Memory B cell (primary cell): ENCODE results near the gene MAML3.
A peak's percentile ranks its signal among the peaks of the same experiment; 100 is the strongest.

ENCODE experiments used
- ATAC-seq: fragments of 150-1000 bp; cut with Tn5 transposase; 2 replicates; pipeline ENCODE4 v1.10.0; 2021; ENCODE audit warnings: low read depth, mild to moderate bottlenecking, moderate library complexity
- DNase-seq, 2 donors: peaks; one replicate each; pipeline ENCODE4 v3.0.0; 2022; ENCODE audit warnings: low spot score in 2 of 2
- H3K27ac Mint-ChIP-seq: one replicate; pipeline ENCODE4 v1.8.0; 2022; ENCODE audit warnings: mild to moderate bottlenecking, moderate library complexity, mixed read lengths
- H3K27me3 Mint-ChIP-seq: one replicate; pipeline ENCODE4 v1.8.0; 2022; ENCODE audit warnings: mixed read lengths
- H3K36me3 Mint-ChIP-seq: one replicate; pipeline ENCODE4 v1.8.0; 2022; ENCODE audit warnings: mild to moderate bottlenecking, mixed read lengths
- H3K4me1 Mint-ChIP-seq: one replicate; pipeline ENCODE4 v1.8.0; 2022; ENCODE audit warnings: mixed read lengths
- H3K4me3 Mint-ChIP-seq: one replicate; pipeline ENCODE4 v1.8.0; 2022; ENCODE audit warnings: mild to moderate bottlenecking, moderate library complexity, mixed read lengths
- H3K9me3 Mint-ChIP-seq: one replicate; pipeline ENCODE4 v1.8.0; 2022; ENCODE audit warnings: mixed read lengths

The MAML3 gene

DNA sequence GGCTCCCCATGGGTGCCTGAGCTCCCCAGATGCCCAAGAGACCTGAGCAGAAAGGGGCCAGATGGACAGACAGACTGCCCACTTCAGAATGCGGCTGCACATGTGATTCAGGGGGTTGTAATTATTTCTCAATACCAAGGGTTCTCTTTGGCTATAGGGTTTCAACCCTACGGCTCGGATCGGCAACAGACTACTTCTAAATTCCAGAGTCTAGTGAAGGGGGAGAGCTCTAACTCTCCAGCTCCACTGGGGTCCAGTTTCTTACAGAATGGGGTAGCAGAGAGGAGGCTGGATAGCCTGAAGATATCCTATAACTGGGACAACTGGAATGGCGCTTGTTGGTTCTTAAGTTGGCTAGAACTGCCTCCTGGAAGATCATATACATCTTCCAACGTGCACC is 352.1 kb downstream of the MAML3 start:
- ATAC-seq (no peak), DNase-seq (no peak)
- no peaks in the 10 kb centered on the region for H3K36me3 Mint-ChIP-seq
- no peak overlapping the region for H3K4me3 Mint-ChIP-seq
- H3K4me1 Mint-ChIP-seq, result no peaks in the 10 kb centered on the region
- H3K27ac Mint-ChIP-seq, result no peak overlapping the region
- no peaks in the 10 kb centered on the region for H3K9me3 Mint-ChIP-seq
- peaks cover 9% of the 10 kb centered on the region for H3K27me3 Mint-ChIP-seq

DNA sequence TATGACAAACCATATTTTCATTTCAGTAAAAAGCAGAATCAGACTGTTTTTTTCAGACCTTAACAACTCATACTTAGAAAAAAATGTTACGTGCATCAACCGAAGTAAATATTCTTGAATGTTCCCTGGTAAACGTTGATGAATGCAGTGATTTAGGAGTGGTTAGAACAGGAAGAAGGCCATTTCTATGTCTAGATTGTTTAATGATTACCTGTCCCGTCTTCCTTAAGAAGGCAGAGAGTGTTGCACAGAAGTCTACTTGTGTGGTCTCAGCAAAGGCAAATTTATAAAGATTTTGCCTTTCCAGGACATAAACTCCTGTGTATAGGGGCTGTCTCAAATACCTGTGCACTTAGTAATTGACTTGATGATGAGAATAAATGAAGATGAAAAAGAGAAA is 353.9 kb downstream of the MAML3 start:
- no peak for ATAC-seq
- no peak for DNase-seq
- Mint-ChIP-seq H3K36me3 (no peaks in the 10 kb centered on the region), H3K27ac (no peak overlapping the region), H3K4me1 (no peaks in the 10 kb centered on the region), H3K9me3 (no peaks in the 10 kb centered on the region), H3K4me3 (no peak overlapping the region), H3K27me3 (peaks cover 9% of the 10 kb centered on the region)

DNA sequence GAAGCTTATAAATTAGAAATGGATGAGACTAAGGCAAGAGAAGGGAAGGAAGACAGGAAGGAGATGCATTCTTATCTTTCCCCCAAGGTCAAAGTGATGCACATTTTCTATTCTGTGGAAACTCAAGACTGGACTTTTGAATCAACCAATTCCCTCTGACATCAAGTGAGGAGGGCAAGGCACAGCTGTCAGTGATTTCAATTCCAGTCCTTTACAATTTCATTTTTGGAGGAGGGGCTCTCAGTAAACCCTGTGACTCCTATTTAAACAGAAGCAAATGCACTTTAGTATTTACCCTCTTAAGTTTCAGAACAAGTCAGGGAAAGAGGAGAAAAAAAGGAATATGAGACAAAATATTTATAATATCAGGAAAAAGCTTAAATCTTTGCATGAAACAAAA is 354.4 kb downstream of the MAML3 start:
- Mint-ChIP-seq H3K4me3 (no peak overlapping the region), H3K9me3 (no peaks in the 10 kb centered on the region), H3K27ac (peak overlapping the region; percentile 16), H3K27me3 (peaks cover 10% of the 10 kb centered on the region), H3K36me3 (no peaks in the 10 kb centered on the region), H3K4me1 (no peaks in the 10 kb centered on the region)
- DNase-seq, result no peak
- no peak for ATAC-seq

DNA sequence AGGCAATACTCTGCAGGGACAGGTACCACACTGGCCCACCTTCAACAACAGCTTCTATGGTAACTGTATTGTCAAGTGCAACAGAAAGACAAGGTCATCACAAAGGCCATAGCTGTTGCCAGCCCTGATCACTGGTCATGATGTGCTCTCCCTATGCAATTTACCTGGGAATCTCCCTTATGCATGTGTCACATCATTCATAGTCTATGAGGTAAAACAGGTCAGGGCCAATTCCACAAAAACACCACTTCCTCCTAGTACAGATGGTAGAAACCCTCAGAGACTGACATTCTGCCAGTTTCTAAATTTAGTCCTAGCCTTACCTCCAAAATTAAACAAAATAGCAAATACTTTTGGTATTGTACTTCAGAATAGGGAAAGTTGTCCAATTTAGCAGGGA is 355.5 kb downstream of the MAML3 start:
- H3K4me1 Mint-ChIP-seq, result no peaks in the 10 kb centered on the region

DNA sequence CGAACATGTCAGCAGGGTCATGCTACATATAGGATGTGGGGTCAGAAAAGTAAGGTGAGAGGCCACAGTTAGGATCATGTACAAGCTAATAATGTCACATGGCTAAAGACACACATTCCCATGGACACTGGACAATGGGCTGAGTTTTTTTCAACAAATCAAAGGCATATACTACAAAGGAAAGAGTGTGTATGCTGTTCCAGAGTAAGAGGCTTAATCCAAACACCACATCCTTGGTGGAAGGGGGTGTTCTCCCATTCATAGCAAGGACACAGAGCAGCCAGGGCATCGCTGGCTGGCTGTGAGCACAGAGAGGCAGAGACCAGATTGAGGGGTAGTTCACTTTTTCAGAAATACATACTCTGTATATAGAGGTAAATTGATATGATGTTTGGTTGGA is 356.7 kb downstream of the MAML3 start:
- Mint-ChIP-seq H3K9me3 (no peaks in the 10 kb centered on the region), H3K27me3 (peaks cover 15% of the 10 kb centered on the region), H3K27ac (no peak overlapping the region), H3K36me3 (no peaks in the 10 kb centered on the region), H3K4me3 (no peak overlapping the region), H3K4me1 (no peaks in the 10 kb centered on the region)
- no peak for DNase-seq
- no peak for ATAC-seq

More for the DNA sequence above, 355.5 kb downstream of the MAML3 start:
- H3K9me3 Mint-ChIP-seq, result no peaks in the 10 kb centered on the region
- DNase-seq (no peak), ATAC-seq (peak; percentile 50)
- no peak overlapping the region for H3K27ac Mint-ChIP-seq
- H3K27me3 Mint-ChIP-seq, result peaks cover 13% of the 10 kb centered on the region
- no peak overlapping the region for H3K4me3 Mint-ChIP-seq
- no peaks in the 10 kb centered on the region for H3K36me3 Mint-ChIP-seq

DNA sequence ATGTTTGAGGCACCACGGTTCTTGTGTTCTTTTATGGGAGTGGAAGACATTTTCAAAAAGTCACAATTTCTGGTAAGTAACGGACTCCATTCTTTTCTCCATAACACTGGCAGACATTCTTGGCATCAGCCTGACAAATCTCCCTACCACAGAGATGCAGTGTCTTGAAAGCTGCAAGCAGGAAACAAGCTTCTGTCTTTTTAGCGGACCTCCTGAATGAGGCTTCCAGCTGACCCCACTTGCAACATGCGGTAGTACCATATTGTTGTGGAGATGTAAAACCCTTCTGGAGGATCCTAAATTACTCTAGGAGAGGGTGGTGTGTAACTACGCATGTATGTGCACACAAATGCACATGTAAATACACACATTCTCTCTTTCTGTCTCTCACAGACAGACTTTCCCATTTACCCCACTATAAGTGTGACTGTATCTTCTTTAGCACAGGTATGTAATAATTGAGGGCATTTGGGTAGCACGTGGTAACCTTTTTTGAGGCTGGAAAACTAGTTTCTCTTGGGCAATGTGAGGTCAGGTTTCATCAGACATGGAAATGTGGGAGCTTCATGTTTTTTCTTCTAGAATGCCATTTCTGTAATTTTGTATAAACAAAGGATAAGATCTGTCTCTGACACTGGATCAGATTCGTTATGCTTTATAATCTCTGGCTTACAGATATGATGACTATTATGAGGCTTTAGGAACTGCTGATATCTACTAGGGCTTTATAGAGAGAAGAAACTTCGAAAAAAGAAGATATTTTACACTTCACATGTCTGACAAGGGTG is 358.3 kb downstream of the MAML3 start:
- ATAC-seq (no peak), DNase-seq (no peak)
- H3K9me3 Mint-ChIP-seq, result no peaks in the 10 kb centered on the region
- H3K36me3 Mint-ChIP-seq, result no peaks in the 10 kb centered on the region
- no peak overlapping the region for H3K27ac Mint-ChIP-seq
- H3K27me3 Mint-ChIP-seq, result peaks cover 10% of the 10 kb centered on the region
- no peak overlapping the region for H3K4me3 Mint-ChIP-seq
- no peaks in the 10 kb centered on the region for H3K4me1 Mint-ChIP-seq

DNA sequence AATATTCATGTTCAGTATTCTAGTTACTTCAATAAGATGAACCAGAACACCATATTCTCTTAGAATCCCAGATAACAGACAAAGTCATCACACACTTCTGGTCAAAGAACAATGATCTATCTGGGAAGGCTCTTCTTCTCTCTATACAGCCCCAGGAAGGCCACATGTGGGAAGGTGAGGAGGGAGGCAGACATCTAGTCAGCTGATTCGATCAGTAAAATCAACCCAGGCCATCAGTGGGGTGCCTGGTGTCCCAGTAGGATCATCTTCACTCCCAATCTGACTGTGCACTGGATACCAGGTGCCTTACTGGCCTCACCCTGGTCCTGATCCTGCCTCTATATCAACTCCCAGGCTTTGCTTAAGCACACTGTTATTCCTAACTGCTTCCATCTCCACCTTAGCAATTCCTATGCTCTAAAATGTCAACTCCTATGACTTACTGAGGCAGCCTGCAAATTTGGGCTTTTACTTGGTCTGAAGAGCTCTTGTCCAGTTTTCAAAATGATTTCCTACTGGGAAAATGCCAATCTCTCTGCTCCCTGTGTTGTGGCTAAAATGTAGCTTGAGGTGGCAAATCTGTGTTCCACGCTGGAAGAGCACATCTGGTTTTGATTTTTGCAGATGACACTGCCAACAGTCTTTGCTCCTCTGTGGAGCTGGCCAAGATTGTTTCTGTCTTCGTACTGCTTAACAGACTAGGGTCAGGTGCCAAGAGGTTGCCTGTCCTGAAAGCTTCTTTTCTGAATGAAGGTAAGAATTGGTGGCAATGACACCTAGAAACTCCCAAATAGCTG is 359.6 kb downstream of the MAML3 start:
- Mint-ChIP-seq H3K4me1 (no peaks in the 10 kb centered on the region), H3K9me3 (no peaks in the 10 kb centered on the region), H3K27ac (no peak overlapping the region), H3K36me3 (no peaks in the 10 kb centered on the region), H3K4me3 (no peak overlapping the region), H3K27me3 (peaks cover 11% of the 10 kb centered on the region)
- no peak for DNase-seq
- no peak for ATAC-seq

DNA sequence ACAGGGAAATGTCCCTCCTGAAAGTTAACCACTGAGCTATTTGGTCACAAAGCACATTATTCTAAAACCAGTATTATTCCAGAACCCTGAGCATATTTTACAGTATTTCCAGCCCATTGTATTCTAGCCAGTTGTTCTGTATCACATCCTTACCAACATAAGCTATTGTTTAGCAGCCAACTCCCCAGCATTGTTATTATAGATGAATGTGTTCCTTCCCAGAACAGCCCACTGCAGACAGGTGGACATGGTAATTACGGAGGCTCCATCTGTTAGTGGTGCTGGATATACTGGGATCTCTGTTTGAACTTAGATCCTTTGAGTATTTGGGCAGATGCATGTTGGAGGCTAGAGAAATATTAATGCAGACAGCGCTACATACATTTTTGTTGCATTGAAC is 362.3 kb downstream of the MAML3 start:
- H3K4me3 Mint-ChIP-seq, result no peak overlapping the region

DNA sequence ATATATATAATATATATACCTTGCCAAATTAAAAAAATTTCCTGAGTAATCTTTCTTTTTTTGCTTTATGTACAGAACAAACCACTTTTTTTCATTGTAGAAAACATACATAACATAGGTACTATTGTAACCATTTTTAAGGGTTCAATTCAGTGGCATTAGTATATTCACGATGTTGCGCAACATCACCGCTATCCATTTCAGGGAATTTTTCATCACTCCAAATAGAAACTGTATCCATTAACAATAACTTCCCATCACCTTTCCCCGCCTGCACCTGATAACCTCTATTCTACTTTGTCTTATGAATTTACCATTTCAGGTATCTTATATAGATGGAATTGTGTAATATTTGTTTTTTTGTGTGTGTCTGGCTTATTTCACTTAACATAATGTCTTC is 363.7 kb downstream of the MAML3 start:
- no peaks in the 10 kb centered on the region for H3K4me1 Mint-ChIP-seq
- H3K27me3 Mint-ChIP-seq, result peaks cover 21% of the 10 kb centered on the region
- no peak overlapping the region for H3K4me3 Mint-ChIP-seq

More for the DNA sequence above, 362.3 kb downstream of the MAML3 start:
- no peak overlapping the region for H3K27ac Mint-ChIP-seq
- H3K9me3 Mint-ChIP-seq, result no peaks in the 10 kb centered on the region
- ATAC-seq (no peak), DNase-seq (no peak)
- H3K27me3 Mint-ChIP-seq, result peaks cover 16% of the 10 kb centered on the region
- no peaks in the 10 kb centered on the region for H3K4me1 Mint-ChIP-seq
- H3K36me3 Mint-ChIP-seq, result no peaks in the 10 kb centered on the region

DNA sequence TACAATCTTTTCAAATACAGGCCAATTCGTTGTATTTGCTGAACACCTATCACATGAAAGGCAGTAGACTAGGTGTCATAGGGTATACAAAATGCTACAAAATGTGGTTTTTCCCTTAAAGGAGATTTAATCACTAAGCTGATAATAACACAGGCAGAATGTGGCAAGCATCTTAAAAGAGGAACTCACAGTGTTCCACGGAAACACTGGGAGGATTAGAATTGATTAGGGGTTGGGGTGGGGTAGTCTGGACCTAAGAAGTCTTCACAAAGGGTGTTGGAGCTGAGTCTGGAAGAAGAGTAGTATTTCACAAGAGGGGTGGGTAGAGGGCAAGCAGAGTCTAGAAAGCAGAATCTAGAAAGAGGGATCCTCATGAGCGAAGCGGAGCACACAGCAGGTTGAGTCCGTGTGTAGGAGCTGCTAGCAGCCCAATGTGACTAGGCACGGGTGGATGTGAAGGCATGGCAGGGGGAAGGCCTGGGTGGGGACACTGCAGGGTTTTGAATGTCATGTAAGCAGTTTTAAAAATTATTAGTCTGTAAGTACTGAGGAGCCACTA is 364.8 kb downstream of the MAML3 start:
- no peaks in the 10 kb centered on the region for H3K4me1 Mint-ChIP-seq
- H3K27ac Mint-ChIP-seq, result no peak overlapping the region
- ATAC-seq, result no peak
- no peaks in the 10 kb centered on the region for H3K36me3 Mint-ChIP-seq
- H3K27me3 Mint-ChIP-seq, result peaks cover 17% of the 10 kb centered on the region
- DNase-seq, result no peak
- no peak overlapping the region for H3K4me3 Mint-ChIP-seq
- H3K9me3 Mint-ChIP-seq, result no peaks in the 10 kb centered on the region

More for the DNA sequence above, 363.7 kb downstream of the MAML3 start:
- H3K36me3 Mint-ChIP-seq, result no peaks in the 10 kb centered on the region
- no peak for DNase-seq
- no peak overlapping the region for H3K27ac Mint-ChIP-seq
- no peak for ATAC-seq
- H3K9me3 Mint-ChIP-seq, result no peaks in the 10 kb centered on the region

DNA sequence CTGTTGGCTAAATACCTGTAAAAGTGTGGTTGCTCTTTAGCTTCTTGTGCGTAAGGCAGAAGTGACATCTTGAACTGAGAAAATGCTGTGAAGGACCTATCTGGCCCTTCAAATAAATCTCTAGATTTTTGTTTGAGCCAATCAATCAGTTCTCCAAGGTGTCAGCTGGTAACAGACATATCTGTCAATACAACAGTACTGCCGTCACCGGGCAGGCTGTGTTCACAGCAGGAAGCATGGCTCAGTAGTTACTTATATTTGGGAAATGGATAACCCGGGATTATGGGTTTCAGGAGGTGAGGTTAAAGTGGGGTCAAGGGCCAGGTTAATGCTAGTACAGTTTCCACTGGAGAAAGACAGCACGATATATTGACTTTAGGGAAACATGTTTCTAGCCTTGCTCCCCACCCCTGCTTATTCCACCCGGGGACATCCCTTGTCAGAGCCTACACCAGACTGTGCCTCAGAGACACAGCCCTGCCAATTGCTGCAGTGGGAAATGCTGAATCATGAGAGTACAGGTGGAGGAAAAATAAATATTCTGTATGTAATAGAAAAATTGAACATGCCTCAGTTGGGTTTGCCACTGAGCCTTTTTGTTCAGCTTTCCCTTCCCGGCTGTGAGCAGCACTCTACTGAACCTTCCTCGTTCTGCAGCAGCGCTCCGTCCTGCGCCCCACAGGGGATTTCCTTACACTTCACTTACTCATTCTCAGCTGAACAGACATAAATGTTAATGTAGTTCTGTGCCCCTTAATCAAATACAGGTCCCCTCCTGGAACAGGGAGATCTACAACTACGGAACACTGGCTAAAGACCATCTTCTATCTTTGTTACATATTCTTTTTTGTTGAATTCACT is 367.3 kb downstream of the MAML3 start:
- DNase-seq (no peak), ATAC-seq (no peak)
- H3K27ac Mint-ChIP-seq, result no peak overlapping the region
- no peaks in the 10 kb centered on the region for H3K36me3 Mint-ChIP-seq
- no peaks in the 10 kb centered on the region for H3K9me3 Mint-ChIP-seq
- peaks cover 15% of the 10 kb centered on the region for H3K27me3 Mint-ChIP-seq
- no peaks in the 10 kb centered on the region for H3K4me1 Mint-ChIP-seq
- H3K4me3 Mint-ChIP-seq, result no peak overlapping the region

DNA sequence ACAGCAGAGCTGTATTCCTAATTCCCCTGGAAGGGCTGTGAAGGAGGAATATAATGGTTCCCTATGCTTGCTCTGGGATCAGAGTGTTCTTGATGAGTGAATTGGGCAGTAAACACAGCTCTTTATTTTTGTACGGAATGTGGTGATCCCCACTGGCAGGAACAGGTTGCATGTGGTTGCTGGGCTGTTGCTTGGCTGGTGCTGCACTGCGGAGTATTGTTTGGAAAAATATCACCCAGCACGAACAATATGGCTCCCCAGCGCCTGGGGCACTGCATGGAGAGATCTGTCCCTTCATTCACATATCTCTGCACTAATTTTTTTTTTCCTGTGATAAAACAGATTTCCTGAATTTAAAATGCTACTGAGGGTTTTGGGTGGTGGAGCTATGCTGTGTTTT is 368.6 kb downstream of the MAML3 start:
- no peak overlapping the region for H3K4me3 Mint-ChIP-seq
- ATAC-seq (no peak), DNase-seq (no peak)
- no peaks in the 10 kb centered on the region for H3K4me1 Mint-ChIP-seq
- H3K36me3 Mint-ChIP-seq, result no peaks in the 10 kb centered on the region
- no peak overlapping the region for H3K27ac Mint-ChIP-seq
- peaks cover 15% of the 10 kb centered on the region for H3K27me3 Mint-ChIP-seq
- H3K9me3 Mint-ChIP-seq, result no peaks in the 10 kb centered on the region

DNA sequence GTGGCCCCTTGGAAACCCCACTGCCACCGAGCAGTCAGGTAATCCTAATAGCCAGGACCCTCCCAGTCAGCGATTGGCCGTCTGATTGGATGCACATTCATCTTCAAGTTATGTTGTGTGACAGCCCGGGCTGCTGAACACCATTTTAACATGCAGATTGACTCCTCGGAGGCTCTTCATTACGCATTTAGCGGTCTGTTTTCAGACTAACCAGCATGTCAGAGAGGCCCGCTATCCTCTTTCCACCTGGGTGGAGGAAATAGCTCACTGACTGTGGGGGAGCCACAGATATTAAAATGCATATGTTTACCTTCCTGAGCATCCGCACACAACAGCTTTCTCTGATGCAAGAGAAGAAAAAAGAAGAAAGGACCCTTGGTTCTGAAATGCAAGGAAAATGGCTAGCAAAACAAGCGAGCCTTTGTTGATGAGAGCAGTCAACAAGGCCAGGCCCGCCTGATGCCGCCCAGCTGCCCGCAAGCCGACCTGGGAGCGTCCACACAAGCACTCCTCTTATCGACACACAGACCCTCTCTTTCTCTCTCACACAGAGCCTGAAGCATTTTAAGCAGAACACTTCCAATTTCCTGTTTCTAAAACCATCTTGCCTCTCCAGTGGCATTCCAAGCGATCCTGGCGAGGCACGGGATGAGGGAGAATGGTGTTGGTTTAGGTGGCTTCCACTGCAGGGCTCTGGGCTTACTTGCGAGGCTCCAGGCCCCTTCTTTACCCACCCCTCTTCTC is 370.1 kb downstream of the MAML3 start:
- Mint-ChIP-seq H3K4me3 (no peak overlapping the region), H3K9me3 (no peaks in the 10 kb centered on the region), H3K27me3 (peaks cover 9% of the 10 kb centered on the region), H3K36me3 (no peaks in the 10 kb centered on the region), H3K27ac (no peak overlapping the region), H3K4me1 (no peaks in the 10 kb centered on the region)
- no peak for ATAC-seq
- no peak for DNase-seq
